Left lung (tissue), 10 donors: ENCODE measurements around the gene ORAI3. TPM values are rescaled to one million over a fixed set of nuclear protein-coding genes. Genes with fewer than 3 reads are reported as not detected.

ENCODE experiments used
- ATAC-seq: fragments of 200-7000 bp; cut with Tn5 transposase; one replicate; pipeline ENCODE4 v1.9.1; 2020; ENCODE audit warnings: moderate library complexity
- DNase-seq, 4 donors: peaks; one replicate each; pipeline ENCODE4 v3.0.0-alpha.2; 2013 to 2020
- H3K27ac ChIP-seq, 2 donors: fragments of 200-600 bp; sonication (generic) in 1 of 2; one replicate each; pipeline versions ENCODE4 v1.5.0 to v1.8.0; 2020 to 2021
- H3K27me3 ChIP-seq, 2 donors: fragments of 200-600 bp; sonication (generic) in 1 of 2; one replicate each; pipeline versions ENCODE4 v1.5.0 to v1.8.0; 2020 to 2021
- H3K36me3 ChIP-seq, 2 donors: fragments of 200-600 bp; sonication (generic) in 1 of 2; one replicate each; pipeline versions ENCODE4 v1.5.0 to v1.8.0; 2020 to 2021
- H3K4me1 ChIP-seq, 2 donors: fragments of 200-600 bp; one replicate each; pipeline ENCODE4 v1.8.0; 2021
- H3K4me3 ChIP-seq, 2 donors: fragments of 200-600 bp; sonication (generic) in 1 of 2; one replicate each; pipeline versions ENCODE4 v1.5.0 to v1.8.0; 2020 to 2021; ENCODE audit warnings: mild to moderate bottlenecking in 1 of 2
- H3K9me3 ChIP-seq, 2 donors: fragments of 200-600 bp; sonication (generic) in 1 of 2; one replicate each; pipeline versions ENCODE4 v1.5.0 to v1.8.0; 2020 to 2021
- CTCF ChIP-seq, 2 donors: fragments of 200-600 bp; sonication (generic) in 1 of 2; IDR thresholded peaks; one replicate each; pipeline versions ENCODE4 v1.5.0 to v1.8.0; 2021; ENCODE audit warnings: antibody characterized with exemption in 2 of 2
- intact Hi-C, 2 donors: fragments of 100-400 bp; cut with DNase I; formaldehyde crosslinking; loops; one replicate each; pipeline versions ENCODE4 v1.11.2 to v1.14.2; 2022
- polyA plus RNA-seq, 6 donors: library from polyadenylated mRNA; unstranded; fragments of 120-200 nt; gene quantifications; one replicate each; pipeline ENCODE4 v1.2.1, GENCODE V29; 2013; ENCODE audit not compliant: insufficient read length in 6 of 6
- total RNA-seq, 2 donors: library from RNA; stranded (reverse); fragmentation: NEBNext Ultra II Directional; extraction: Animal tissue kit (Norgen Biotek cat#: 25700); gene quantifications; one replicate each; pipeline ENCODE4 v1.2.1, GENCODE V29; 2021
- donor health status: DM: no; HTN: yes; CAD: no.
- donor health status: DM: no; HTN: no; CAD: no.

ORAI3 gene
- total and polyA plus RNA-seq, 8 donors, result 16.9 to 23.2 (median 18.9) TPM

- peak; percentile 99 to 100 (median 100) for DNase-seq
- peaks cover 2 to 21% of the 10 kb centered on the region in 2 donors for H3K4me1 ChIP-seq
- peak; percentile 84 for ATAC-seq
- intact Hi-C loops, result no loop called here
- H3K9me3 ChIP-seq, result no peaks in the 10 kb centered on the region
- TF ChIP-seq CTCF (IDR thresholded peaks at IDR 0.05), result no peak
- peak overlapping the region; percentile 98 for H3K27ac ChIP-seq
- no peaks in the 10 kb centered on the region for H3K27me3 ChIP-seq
- H3K36me3 ChIP-seq, result peaks cover 0 to 16% of the 10 kb centered on the region in 2 donors
- H3K4me3 ChIP-seq, result peak overlapping the region; percentile 64 to 73
These were observed 25.8 kb upstream of the ORAI3 start for GRCh38 chr16:30922960-30923535.

GRCh38 chr16:30923554-30924075 lies 25.3 kb upstream of the ORAI3 start, which contains the start of gene FBXL19:
Gene FBXL19 (plus strand): TSS chr16:30923572. CDS start chr16:30925755, 2,183 bp downstream.
- no peaks in the 10 kb centered on the region for H3K27me3 ChIP-seq
- peak within 1 kb of the TSS; percentile 98 for H3K27ac ChIP-seq
- peaks cover 2 to 21% of the 10 kb centered on the region in 2 donors for H3K4me1 ChIP-seq
- H3K36me3 ChIP-seq, result peaks cover 0 to 22% of the 10 kb centered on the region in 2 donors
- H3K9me3 ChIP-seq, result no peaks in the 10 kb centered on the region
- peak in 2 of 4 donors; percentile 50 to 84 for DNase-seq
- no peak for TF ChIP-seq CTCF (IDR thresholded peaks at IDR 0.05)
- ATAC-seq, result no peak
- intact Hi-C loops, result no loop called here
- peak within 1 kb of the TSS; percentile 64 to 73 for H3K4me3 ChIP-seq

GRCh38 chr16:30924076-30924912 lies 24.6 kb upstream of the ORAI3 start:
- Histone ChIP-seq H3K4me3 (peak overlapping the region; percentile 64 to 73), H3K4me1 (peaks cover 2 to 21% of the 10 kb centered on the region in 2 donors), H3K36me3 (peaks cover 0 to 27% of the 10 kb centered on the region in 2 donors), H3K9me3 (no peaks in the 10 kb centered on the region), H3K27ac (peak overlapping the region; percentile 33 to 53), H3K27me3 (no peaks in the 10 kb centered on the region)
- DNase-seq (peak in 2 of 4 donors; percentile 41 to 86), ATAC-seq (no peak)
- no peak for TF ChIP-seq CTCF (IDR thresholded peaks at IDR 0.05)
- intact Hi-C loops, result no loop called here

GRCh38 chr16:30924913-30925631 lies 23.8 kb upstream of the ORAI3 start:
- DNase-seq (no peak), ATAC-seq (no peak)
- Histone ChIP-seq H3K36me3 (peaks cover 0 to 33% of the 10 kb centered on the region in 2 donors), H3K27ac (peak overlapping the region in 1 of 2 donors; percentile 53), H3K4me3 (peak overlapping the region in 1 of 2 donors; percentile 73), H3K27me3 (no peaks in the 10 kb centered on the region), H3K4me1 (peaks cover 2 to 21% of the 10 kb centered on the region in 2 donors), H3K9me3 (no peaks in the 10 kb centered on the region)
- intact Hi-C loops, result no loop called here
- TF ChIP-seq CTCF (IDR thresholded peaks at IDR 0.05), result no peak
